ENCODE measurements around the gene ZNF683.
"Not testable (repeated sequence)": the region's sequence is repeated elsewhere in the genome, so short reads cannot be mapped to it uniquely, and the experiment has no call there.

Gene ZNF683

DNA sequence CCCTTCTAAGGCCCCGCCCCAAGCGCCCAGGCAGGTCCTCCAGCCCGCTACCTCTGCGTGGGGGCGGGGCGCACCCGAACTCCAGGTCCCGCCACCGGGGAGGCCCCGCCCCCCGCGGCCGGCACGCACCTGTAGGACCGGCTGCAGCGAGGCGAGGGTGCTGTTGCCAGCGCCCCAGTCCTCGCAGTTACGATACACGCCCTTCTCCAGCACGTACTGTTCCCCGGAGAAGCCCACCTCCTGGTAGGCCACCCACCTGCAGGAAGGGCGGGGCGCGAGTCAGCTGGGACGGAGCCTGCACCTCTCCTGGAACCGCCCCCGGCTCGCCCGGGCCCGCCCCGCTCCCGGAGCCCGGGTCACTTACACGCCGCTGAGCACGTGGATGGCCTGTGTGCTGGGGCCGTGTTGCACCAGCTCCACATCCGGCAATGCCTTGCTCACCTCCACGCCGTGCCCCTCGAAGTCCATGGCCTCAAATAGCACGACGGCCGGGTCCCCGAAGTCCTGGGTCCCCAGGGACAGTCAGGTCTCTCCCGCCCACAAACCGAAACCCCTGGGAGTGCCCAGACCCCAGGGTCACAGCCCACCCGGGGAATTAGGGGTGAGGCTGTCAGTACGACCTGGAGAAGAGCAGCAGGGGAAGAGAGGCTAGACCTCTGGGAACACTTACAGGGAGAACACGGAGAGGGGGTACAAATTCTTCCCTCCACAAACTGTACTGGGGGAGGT is 35.9 kb downstream of the ZNF683 start:
- peak; percentile 71 for DNase-seq (ENCODE audit: low spot score)

DNA sequence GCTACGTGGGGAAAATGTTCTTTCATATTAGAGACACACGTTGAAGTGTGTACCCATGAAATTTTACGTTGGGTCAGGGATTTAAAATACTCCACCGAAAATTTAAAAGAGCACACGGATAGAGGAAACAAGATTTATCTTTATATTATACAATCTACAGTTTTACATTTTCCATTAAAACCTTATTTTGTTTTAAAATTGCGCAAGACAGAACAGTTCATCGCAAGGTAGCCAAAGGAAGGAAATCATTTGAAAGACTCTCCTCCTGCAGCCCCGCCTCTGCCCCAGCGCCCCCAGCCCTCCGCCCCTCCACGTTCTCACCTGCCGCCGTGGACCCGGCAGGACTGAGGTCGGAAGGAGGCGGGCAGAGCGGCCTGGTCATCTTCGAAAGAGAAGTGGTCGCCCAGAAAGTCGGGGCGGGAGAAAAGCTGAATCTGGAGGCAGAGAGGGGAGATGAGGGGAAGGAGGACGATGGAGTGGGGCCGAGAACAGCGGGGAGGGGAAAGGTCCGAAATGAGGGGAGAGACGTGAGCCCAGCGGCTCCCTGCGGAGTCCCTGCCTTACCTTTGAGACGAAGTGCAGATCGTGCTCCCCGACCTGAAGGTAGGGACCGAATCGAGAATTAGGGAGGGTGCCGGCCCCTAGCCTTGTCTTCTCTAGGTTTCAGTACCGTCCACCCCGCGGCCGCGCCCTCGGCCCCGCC is 36.6 kb downstream of the ZNF683 start:
- DNase-seq (ENCODE audit: low spot score), result no peak

DNA sequence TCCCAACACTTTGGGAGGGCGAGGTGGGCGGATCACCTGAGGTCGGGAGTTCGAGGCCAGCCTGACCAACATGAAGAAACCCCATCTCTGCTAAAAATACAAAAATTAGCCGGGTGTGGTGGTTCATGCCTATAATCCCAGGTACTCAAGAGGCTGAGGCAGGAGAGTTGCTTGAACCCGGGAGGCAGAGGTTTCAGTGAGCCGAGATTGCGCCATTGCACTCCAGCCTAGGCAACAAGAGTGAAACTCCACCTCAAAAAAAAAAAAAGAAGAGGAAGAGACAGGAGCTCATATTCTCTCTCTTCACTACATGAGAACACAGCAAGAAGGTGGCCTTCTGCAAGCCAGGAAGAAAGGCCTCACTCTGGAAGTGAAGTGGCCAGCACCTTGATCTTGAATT is 39.2 kb downstream of the ZNF683 start:
- DNase-seq (ENCODE audit: low spot score), result not testable (repeated sequence)

DNA sequence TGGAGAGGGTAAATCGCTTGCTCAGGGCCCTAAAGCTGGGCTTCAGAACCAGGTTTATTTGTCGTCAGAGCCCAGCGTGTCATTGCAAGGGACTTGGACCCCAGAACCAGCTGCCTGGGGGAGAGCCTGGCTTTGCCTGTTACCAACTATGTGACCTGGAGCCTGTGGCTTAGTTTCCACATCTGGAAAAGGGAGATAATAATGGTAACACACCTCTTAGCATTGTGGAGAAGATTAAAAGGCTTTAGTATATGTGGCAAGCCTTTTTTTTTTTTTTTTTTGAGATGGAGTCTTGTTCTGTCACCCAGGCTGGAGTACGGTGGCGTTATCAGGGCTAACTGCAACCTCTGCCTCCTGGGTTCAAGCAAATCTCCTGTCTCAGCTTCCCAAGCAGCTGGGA is 42.3 kb downstream of the ZNF683 start:
- no peak for DNase-seq (ENCODE audit: low spot score)

DNA sequence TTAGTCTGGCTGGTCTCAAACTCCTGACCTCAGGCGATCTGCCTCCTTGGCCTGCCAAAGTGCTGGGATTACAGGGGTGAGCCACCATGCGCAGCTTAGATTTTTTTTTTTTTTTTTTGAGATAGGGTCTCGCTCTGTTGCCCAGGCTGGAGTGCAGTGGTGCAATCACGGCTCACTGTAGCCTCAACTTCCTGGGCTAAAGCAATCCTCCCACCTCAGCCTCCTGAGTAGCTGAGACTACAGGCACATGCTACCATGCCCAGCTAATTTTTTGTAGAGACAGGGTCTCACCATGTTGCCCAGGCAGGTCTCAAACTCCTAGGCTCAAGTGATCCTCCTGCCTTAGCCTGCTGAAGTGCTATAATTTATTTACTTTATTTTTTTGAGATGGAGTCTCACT is 43.2 kb downstream of the ZNF683 start:
- not testable (repeated sequence) for DNase-seq (ENCODE audit: low spot score)

DNA sequence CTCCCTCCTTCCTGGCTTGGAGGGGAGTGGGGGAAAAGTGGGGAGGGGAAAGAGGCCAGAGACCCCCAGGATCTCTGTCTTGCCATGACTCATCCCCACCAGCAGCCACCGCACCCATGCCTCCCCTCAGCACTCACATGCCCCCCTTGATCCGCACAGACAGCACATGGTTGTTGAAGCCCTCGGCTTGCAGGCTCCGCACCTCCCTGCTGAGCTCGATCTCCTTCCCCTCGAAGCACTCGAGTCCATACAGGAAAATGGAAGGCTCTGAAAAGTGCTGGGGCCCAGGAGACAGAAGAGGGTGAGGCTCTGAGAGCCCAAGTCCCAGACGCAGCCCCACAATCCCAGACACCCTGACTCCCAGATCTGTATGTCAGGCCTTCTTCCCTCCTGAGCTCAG is 44.0 kb downstream of the ZNF683 start:
- no peak for DNase-seq (ENCODE audit: low spot score)

DNA sequence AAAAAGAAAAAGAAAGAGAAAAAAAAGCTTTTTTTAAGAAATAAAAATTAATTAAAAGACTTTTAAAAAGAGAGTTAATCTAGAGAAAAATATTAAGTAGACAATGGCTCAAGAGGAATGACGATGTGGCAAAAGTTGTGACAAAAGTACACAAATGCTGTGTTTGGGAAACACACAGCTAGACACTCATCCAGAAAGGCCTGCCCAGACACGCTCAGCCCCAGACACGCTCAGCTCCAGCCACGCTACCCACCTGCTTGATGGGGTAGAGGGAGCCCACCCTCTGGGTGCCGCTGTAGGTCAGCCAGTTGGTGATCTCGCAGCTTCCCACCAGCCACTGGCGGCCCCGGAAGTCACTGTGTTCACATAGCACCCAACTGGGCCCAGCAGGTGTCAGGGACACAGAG is 44.6 kb downstream of the ZNF683 start:
- DNase-seq (ENCODE audit: low spot score), result no peak

DNA sequence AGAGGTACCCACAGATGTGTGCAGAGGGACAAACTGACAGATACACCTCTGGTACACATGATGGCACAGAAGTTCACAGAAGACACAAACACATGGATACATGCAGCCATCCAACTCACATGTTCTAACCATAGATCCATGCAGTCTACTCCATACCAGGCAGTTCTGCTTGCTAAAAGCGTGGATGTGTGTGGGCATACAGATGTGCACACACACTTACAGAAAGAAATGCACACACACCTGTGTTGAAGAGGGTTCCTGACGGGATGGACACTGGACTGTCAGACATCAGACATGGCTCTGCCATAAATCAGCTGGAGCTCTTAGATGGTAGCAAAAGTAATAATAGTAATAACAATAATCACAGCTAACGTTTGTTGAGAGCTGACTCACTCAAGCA is 48.0 kb downstream of the ZNF683 start:
- DNase-seq (ENCODE audit: low spot score), result no peak

DNA sequence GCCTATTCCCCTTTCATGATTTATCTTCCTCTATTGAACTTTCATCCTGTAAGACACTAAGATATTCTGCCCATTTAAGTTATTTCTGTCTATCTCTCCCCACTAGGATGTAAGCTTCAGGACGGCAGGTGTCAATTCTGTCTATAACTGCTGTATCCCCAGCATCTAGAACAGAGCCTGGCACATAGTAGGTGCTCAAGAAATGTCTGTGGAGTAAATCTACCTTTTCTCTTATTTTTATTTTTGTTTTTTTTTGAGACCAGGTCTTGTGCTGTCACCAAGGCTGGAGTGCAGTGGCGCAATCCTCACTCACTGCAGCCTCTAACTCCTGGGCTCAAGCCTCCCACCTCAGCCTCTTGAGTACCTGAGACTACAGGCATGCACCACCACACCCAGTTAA is 49.2 kb downstream of the ZNF683 start:
- DNase-seq (ENCODE audit: low spot score), result no peak

DNA sequence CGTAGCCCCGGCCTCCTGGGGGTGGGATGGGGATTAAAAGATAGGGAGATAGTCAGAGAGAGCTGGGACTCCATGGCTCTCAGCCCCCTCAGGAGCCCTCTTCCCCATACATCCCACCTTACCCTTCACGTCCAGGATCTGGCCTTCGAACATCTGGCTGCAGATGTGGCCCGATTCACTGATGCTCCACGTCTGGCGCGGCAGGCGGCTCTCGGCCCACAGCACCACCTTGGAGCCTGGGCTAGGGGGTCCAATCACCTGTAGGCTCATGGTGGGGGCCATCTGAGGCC is 50.6 kb downstream of the ZNF683 start:
- no peak for DNase-seq (ENCODE audit: low spot score)

DNA sequence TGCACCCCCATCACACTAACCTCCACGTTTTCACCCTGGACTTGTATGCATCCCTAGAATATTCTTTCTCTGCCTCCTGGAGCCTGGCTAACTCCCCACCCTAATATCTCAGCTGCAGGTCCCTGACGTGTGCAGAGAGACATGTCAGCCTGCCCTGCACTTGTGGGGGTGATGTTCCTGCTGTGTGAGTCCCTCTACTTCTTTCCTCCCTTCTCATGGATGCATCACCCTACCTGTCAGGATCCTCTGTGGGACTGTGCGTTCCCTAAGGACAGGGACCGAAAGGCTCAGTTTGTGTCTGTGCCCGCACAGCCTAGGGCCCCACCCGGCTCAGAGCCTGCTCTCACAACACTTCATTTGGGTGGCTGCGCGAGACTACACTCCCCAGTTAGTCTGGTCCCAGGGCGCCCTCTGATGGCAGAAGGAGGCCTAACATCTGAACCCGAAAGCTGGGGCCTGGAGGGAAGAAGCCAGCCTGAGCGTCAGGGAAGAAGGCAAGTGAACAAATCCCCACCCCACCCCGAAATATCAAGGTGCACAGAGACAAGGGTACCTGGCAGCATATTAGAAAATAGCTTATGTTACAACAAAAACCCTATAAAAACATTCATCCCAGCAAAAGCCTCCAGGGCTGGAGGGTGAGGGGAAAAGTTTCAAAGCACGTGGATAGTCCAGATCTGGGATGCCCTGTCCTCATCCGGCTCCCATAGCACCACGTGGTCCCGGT is 51.1 kb downstream of the ZNF683 start:
- peak; percentile 94 for DNase-seq (ENCODE audit: low spot score)

DNA sequence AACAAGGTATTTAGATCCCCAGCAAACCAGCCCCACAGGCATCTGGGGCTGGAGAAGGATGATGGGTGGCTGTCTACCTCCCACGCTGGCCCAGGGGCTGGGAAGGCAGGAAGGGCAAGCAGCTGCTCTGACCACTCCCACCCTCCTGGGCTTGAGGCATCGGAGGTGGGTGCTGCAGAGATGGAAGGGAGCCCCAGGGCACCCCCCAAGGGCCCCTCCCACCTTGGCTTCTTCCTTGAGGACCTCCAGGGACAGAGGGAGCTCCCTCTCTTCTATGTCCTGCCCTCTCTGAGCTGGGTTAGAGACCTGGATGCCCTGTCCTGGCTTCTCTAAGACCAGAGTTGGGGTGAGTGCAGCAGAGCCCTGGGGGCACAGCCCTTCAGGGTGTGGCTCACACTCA is 51.7 kb downstream of the ZNF683 start:
- no peak for DNase-seq (ENCODE audit: low spot score)

DNA sequence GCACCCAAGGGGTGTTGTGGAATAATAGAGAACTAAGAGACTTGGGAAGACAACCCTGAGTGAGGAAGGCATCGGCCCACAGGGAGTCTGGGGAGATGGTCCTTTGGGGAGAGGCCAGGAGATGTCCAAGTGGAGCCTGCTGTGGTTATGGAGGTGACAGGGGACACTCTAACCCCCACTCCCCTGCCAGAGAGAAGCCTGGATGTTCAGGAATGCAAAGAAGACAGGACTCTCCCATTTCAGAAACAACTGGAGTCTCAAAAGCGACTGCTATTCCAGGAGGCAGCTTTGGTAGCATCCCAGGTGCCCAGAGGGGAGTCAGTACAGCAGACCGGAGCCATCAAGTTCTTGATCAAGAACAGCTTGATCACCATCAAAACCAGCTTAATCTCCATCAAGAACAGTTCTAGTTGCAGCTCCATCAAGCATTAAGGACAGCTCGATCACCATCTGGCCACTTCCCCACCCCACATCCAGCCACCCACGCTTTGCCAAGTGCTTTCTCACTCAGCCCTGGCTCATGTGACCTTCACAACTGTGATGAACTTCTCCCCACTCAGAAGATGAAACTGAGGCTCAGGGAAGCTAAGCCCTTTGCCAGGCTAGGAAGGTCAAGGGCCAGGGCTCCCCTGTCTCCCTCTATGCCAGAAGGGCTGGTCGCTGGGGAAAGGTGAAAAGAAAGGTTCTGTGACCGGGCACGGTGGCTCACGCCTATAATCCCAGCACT is 54.0 kb downstream of the ZNF683 start:
- DNase-seq (ENCODE audit: low spot score), result no peak

DNA sequence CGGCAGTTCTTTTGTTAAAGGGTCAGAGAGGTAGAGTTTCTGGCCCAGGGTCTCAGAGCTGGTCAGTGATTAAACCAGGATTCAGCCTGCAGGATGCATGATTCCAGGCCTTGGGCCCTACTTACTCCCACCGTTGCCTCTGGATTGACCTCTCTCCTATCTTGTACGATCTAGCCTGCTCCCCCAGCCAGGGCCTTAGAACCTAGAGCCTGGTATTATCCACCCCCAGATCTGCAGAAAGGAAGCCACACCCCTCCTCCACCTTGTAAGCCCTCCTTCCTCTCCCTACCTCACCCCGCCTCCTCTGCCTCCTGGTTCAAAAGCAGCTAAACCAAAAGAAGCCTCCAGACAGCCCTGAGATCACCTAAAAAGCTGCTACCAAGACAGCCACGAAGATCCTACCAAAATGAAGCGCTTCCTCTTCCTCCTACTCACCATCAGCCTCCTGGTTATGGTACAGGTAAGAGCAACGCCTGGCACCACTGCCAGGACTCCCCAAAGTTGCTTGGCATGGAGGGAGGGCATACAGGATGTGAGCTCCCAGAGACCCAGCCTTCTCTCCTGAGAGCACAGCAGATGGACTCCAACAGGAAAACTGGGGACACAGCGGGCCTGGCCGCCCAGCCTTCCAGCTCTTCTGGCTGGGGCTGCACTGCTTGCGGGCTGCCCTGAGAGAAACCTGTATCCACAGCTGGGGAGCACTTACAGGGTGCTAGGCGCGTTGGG is 54.8 kb downstream of the ZNF683 start, which contains the start of gene CD52:
CD52 (plus strand) TSS at position 347 of the 726 bp plus-strand sequence; CDS start at position 407, 60 bp downstream.
- no peak for DNase-seq (ENCODE audit: low spot score)

DNA sequence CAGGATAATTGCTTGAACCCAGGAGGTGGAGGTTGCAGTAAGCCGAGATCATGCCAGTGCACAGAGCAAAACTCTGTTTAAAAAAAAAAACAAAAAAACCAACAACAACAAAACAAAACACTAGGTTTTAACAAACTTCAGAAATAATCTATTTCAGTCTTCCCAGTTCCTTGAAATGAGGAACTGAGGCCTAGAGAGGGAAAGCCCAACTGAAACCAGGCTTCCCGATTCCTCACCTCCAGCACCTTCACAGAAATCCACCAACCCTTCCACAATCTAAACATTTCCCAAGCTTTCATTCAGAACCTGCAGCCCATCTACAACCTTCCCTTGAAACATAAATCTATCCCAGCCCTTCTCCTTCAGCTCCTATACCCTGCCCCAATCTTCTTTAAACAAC is 55.4 kb downstream of the ZNF683 start:
- DNase-seq (ENCODE audit: low spot score), result no peak

DNA sequence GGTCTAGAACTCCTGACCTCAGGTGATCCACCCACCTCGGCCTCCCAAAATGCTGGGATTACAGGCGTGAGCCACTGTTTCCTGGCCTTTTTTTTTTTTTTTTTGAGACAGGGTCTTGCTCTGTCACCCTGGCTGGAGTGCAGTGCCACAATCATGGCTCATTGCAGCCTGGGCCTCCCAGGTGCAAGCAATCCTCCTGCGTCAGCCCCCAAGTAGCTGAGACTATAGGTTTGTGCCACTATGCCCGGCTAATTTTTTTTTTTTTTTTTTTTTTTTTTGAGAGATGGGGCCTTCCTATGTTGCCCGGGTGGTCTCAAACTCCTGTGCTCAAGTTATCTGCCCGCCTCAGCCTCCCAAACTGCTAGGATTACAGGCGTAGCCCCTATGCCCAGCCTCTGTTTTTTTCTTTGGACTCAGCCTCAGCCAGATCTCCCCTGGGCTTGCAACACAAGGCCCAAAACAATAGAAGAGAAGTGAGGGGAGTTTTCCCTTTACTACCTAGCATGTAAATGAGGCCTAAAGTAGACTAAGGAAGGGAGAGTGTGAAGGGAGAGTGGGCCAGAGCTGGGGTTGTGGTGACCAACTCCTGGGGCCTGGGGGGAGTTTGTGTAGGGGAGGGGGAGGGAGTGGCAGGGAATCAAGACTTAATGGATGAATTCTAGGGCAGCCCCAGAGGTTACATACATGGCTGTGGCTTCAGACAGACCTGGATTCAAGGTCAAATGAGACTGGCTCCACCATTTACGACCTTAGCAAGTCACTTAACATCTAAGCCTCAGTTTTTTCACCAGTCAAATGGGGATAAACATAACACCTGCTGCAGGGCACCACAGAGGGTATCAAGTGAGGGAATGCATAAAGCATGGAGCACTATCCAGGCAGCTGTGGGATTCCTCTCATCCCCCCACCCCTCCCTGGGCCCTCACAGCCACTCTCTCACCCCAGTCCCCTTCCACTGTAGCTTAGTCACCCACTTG is 56.4 kb downstream of the ZNF683 start:
- DNase-seq (ENCODE audit: low spot score), result no peak

DNA sequence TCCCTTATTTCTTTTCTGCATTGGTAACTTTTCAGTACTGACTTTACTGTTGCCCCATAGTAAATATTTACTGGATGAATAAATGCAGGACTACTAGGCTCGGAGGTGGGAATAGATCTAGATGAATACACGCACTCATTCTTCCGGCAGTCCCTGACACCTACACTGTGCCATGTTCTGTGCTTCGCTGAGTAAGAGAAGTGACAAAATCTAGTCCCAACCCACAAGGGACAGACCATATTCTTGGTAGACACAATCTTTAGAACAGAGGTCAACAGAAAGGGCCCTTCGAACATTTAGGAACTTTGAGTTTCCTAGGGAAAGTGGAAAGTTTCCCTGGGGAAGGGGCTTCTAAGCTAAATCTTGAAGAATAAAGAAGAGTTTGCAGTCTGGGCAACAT is 58.0 kb downstream of the ZNF683 start:
- no peak for DNase-seq (ENCODE audit: low spot score)

All from GM03348 (cell line).